NCI-H2227 (cell line): ENCODE measurements around the gene KIF13A.
"Not testable (repeated sequence)": the region's sequence is repeated elsewhere in the genome, so short reads cannot be mapped to it uniquely, and the experiment has no call there.

ENCODE experiments used
- DNase-seq: peaks from one replicate; lab custom pipeline; 2025; ENCODE audit not compliant: unreplicated experiment; lab: John Stamatoyannopoulos, UW

Gene KIF13A

DNA sequence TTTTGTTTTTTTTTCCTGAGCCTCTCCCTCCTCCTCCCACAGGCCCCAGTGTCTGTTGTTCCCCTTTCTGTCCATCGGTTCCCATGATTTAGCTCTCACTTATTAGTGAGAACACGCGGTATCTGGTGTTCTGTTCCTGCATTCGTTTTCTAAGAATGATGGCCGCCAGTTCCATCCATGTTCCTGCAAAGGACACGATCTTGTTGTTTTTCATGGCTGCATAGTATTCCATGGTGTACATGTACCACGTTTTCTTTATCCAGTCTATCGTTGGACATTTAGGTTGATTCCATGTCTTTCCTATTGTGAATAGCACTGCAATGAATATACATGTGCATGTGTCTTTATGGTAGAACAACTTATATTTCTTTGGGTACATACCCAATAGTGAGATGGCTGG is 175.1 kb downstream of the KIF13A start:
- no peak for DNase-seq

DNA sequence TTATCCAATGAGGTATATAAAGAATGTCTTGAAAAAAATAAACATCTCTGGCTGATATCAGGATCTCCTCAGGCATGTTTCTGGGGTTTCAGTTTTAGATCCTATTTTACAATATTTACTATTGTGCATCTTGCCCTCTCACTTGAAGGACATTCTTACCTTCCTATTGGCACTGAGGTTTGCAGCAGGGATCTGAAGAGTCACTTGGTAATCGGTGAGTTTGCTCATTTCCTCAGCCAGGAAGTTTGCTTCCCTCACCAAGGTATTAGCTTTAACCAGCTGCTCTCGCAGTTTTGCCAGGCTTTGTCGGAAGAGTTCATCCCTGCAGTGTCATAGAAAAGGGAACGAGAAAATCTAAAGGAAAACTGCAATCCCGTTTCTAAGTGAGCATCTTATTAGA is 178.8 kb downstream of the KIF13A start:
- no peak for DNase-seq

DNA sequence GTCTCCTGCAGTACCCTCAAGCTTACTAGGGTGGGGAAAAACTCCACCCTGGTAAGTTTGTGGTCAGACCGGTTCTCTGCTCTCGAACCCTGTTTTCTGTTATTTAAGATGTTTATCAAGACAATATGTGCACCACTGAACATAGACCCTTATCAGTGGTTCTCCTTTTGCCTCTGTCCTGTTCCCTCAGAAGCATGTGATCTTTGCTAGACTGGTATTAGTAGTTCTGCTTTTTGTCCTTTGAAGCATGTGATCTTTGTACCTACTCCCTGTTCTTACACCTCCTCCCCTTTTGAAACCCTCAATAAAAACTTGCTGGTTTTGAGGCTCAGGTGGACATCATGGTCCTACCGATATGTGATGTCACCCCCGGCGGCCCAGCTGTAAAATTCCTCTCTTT is 180.0 kb downstream of the KIF13A start:
- DNase-seq: not testable (repeated sequence)

DNA sequence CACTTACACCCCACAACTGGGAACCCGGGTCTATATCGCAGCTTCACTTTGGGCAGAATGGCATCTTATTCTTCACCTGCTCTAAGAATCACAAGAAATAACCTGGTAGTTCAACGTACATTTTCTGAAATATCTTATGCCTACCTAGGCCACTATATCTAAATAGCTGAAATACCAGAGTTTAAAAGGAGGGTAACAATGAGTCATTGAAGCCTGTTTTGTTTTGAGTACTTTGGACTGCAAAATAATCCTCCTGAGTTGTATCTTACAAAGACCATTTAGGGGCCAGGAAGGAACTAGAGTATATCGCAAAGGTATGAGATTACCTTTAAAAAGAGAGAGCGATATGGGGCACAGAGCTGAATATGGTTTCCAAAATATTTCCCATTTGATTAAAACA is 184.0 kb downstream of the KIF13A start:
- DNase-seq: no peak

DNA sequence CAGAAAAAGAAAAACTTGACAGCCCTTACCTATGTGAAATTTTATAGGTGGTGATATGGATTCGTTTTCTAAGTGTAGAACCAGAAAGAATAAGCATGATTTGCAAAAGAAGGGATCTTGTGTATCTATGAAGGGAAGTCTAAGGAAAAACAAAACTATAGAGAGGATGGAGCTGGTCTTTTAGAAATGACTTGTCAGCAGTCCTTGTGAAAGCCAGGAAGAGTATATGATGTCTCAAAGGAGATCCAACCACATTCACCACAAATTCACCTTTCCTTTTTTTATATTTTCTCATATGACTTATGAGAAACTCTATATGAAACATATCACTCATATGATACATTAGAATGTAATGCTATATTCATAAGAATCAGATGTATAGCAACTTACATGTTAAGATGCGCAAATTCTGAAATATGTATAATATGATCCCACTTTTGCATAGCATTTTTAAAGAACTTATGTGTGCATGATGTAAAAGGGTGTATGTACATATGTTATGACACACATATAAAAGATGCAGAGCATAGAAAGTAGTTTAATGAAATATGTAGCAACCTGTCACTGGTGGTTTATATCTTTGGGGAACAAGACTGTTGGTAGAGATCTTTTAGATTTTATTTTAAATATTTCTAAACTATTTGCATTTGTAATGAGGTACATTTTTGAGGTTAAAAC is 188.8 kb downstream of the KIF13A start:
- no peak for DNase-seq

DNA sequence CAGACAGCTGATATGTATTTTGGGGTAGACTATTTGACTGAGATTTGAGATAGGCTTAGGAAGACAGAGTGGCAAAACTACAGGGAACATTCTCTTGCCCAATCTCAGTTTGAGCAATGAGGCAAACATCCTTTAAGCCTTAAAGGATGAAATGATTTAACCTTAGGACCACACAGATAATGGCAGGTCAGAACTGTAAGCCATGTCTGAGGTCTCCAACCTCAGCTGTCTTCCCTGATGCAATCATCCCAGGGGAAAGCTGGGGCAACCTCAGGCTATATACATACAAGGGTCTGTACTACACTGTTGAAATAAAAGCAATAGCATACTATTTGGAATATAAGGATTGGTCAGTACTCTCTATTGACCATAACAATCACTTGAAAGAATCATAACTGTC is 196.9 kb downstream of the KIF13A start:
- DNase-seq: no peak

DNA sequence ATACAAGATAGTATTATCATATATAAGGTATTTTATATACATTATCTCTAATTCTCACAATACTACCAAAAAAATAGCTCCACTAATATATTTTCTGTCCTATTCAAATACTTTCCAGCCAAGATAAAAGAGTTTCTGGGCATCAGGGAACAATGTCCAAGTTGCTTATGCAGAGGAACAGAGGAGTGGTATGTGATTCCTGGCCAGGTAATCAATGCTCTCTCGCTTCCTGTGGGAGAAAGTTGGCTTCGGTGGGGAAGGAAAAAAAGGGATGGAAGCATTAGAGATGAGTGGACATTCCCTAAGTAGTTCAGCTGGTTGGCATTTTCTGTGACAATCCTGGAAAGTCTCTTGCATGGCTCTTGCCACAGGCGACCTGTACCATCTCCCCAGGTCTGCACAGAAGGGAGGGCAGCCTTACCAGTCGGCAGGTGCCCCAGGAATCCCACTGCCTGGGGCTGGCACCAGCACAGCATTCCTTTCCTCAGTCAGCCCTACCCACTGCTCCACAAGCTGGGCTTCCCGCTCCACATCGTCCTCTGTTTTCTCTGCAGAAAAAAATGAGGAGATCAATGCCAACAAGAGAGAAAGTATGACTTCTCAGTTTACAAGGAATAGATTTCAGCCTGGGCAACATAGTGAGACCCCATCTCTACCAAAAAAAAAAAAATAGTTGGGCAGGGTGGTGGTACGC is 202.2 kb downstream of the KIF13A start:
- DNase-seq: no peak

DNA sequence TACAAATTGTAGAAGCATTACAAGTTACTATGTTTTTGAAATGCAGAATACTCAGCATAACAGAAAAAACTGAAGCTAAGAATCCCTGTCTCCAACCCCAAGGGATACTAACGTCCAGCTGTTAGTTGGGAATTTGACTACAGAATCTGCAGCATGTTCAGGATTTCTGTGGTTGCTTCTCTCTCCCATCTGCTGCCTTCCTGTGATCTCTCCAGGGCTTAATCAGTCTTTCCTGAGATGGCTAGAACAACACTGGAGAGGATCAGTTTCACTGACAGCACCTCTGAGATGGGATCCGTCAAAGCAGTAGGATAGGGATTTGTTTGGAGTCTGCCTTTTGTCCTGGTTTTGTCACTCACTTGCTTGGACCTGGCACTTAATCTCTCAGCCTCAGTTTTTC is 207.4 kb downstream of the KIF13A start:
- no peak for DNase-seq

DNA sequence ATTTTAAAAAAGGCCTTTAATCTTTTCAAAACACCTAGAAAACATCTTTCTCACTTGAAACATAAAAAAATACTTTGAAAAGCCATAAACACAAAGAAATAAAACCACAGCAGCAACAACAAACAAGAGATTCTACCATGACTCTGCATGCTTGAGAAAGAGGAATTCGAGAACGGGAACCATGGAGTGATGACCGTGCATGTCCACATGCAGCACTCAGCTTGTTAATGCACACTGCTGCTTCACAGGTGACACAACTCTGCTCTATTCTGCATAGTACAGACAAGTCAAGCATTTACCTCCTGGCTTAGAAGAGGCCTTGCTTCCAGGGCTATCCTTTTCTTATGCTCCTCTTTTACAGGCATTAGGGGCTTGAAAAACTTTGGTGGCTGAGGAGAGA is 215.8 kb downstream of the KIF13A start:
- DNase-seq: no peak

DNA sequence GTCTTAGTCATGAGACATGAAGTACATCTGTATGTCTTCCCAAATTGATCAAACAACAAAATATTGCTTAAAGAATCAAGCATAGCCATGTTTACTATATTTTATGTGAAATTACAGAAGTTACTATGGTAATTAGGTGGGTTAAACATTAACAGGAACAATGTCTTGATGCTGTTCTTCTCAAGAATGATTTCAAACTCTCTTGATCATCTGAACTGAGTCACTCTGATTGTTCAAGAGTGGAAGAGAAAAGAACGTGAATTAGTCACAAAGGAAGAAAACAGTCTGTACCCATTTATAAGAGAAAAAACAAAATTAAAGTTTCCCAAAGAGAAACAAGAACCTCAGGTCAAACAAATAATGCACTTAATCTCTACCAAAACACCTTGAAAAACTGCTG is 218.6 kb downstream of the KIF13A start:
- no peak for DNase-seq

DNA sequence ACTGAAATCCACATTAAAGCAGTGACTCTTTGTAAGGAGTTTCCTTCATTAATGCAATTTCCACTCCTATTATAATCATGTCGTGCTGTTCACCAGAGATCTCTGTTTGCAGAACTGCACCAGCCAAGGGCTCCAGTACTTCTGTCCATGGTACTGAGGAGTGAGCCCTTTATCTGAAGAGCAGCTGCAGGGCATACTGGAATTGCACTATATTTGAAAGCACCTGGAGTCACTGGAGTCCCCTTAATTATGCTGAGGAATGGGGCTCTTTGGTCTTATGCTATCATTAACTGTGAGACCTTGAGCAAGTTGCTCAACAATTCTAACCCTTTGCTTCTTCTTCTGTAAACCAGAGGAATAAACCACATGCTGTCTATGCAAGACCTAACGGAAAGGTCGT is 219.0 kb downstream of the KIF13A start:
- no peak for DNase-seq

DNA sequence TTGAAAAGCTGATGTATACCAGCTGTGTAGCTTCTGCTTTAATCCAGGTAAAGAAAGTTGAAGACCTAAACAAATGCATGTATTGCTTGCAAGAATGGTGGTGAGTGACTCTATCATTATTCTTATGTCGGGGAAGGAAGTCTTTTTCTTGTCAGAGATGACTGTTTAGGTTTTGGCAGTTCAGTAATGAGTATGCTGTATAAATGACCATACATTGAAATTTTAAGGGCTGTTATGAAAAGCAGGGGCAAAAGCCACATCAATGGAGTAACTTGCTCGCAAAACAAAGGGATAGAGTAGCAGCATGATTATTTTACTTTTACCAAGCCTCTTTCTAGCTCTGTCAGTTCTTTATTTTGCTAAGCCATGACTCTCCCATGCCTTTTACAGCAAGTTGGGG is 224.8 kb downstream of the KIF13A start:
- DNase-seq: no peak

DNA sequence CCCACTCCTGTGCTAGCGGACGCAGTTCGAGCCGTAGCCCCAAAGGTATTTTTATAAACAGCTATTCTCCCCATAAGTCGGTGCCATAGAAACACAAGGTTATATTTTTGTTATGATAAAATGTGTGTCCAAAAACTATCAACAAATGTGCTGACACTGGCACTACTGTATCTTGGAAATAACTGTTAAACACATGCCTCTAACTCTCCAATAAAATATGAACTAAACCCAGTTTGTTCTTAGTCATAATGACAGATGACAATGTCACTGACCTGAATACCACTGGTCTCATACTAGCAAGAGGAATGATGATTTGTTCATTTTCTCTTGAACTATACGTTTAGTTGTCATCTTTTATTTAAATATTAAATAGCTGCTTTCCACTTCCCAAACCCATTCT is 229.3 kb downstream of the KIF13A start:
- no peak for DNase-seq

DNA sequence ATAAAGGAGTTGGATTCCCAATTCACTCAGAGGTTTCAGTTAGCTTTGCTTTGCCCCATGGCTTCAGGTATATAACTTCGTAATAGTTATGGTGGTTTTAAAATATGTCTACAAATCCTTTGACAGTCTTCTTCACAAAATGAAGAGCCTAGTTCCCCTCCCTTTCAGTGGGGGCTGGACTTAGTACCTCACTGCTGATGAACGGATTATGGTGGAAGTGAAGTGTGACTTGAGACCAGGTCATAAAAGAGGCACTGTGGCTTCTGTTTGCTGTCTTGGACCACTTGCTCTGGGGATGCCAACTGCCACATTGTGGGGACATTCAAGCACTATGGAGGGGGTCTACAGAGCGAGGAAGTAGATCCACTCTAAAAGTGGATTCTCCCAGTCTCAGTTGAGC is 233.2 kb downstream of the KIF13A start:
- no peak for DNase-seq

DNA sequence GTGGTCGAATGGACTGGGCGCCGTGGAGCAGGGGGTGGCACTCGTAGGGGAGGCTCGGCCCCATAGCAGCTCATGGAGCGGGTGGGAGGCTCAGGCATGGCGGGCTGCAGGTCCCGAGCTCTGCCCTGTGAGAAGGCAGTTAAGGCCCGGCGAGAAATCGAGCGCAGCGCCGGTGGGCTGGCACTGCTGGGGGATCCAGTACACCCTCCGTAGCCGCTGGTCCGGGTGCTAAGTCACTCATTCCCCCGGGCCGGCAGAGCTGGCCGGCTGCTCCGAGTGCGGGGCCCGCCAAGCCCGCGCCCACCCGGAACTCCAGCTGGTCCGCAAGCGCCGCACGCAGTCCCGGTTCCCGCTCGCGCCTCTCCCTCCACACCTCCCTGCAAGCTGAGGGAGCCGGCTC is 242.1 kb downstream of the KIF13A start:
- not testable (repeated sequence) for DNase-seq

DNA sequence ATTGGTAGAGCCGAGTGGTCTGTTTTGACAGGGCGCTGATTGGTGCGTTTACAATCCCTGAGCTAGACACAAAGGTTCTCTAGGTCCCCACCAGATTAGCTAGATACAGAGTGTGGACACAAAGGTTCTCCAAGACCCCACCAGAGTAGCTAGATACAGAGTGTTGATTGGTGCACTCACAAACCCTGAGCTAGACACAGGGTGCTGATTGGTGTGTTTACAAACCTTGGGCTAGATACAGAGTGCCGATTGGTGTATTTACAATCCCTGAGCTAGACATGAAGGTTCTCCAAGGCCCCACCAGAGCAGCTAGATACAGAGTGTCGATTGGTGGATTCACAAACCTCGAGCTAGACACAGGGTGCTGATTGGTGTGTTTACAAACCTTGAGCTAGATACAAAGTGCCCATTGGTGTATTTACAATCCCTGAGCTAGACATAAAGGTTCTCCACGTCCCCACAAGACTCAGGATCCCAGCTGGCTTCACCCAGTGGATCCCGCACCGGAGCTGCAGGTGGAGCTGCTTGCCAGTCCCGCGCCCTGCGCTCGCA is 242.6 kb downstream of the KIF13A start:
- not testable (repeated sequence) for DNase-seq

DNA sequence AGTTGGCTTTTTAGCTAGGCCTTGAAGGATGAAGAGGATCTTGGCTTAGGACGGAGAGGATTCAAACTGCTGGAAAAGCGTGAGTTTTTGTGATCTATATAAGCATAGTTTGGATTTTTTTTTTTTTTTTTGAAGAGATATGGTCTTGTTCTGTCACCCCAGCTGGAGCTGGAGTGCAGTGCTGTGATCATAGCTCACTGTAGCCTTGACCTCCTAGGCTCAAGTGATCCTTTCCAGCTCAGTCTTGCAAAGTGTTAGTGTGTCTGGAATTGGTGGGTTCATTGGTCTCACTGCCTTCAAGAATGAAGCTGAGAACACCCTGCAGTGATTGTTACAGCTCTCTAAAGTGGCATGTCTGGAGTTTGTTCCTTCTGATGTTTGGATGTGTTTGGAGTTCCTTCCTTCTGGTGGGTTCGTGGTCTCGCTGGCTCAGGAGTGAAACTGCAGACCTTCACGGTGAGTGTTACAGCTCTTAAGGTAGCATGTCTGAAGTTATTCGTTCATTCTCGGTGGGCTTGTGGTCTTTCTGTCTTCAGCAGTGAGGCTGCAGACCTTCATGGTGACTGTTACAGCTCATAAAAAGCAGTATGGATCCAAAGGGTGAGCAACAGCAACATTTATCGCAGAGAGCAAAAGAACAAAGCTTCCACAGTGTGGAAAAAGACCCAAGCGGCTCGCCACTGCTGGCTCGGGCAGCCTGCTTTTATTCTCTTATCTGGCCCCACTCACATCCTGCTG is 243.2 kb downstream of the KIF13A start:
- DNase-seq: no peak

DNA sequence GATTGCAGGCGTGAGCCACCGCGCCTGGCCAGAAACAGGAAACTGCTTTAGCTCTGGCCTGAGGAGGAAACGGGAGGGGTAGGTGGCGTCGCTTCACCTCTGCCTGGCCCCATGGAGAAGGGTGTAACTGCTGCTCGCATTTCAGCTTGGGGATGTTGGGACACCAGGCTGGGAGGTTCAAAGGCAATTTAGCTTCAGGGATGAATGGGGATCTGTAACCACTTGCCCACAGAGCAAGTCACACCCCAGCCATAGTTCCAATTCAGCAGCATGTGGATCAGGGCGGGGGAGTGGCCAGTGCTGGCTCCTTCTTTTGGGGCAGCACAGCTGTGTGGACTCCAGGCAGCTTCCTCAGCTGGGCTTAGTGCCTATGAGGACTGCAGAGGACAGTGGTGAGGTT is 245.9 kb downstream of the KIF13A start:
- no peak for DNase-seq

DNA sequence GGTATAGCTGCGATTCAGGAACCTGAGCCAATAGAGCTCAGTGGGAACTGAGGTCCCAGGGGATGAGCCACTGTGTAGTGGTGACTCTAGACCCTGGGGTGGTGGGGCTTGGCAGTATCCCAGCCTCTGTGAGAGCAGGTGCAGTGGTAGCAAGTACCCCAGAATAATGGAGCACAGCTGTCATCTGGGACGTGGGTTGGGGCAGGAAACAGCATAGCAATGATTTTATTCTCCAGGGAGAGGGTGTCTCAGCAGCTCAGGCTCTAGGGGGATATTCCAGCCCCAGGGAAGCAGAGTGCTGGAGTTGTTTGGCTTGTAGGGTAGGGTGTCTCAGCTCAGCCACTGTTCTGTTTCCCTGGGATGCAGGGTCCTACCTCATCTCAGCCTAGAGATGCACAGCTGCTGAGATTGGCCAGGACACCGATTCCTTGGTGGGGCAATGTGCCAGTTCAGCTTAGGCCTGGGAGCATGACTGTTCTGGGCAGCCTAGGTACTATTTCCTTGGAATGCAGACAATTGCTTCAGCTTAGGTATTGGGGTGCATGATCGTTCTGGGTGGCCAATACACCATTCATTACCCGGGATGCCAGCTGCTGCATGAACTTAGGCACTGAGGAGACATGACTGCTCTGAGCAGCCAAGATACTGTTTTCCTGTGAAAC is 246.7 kb downstream of the KIF13A start:
- DNase-seq: no peak

DNA sequence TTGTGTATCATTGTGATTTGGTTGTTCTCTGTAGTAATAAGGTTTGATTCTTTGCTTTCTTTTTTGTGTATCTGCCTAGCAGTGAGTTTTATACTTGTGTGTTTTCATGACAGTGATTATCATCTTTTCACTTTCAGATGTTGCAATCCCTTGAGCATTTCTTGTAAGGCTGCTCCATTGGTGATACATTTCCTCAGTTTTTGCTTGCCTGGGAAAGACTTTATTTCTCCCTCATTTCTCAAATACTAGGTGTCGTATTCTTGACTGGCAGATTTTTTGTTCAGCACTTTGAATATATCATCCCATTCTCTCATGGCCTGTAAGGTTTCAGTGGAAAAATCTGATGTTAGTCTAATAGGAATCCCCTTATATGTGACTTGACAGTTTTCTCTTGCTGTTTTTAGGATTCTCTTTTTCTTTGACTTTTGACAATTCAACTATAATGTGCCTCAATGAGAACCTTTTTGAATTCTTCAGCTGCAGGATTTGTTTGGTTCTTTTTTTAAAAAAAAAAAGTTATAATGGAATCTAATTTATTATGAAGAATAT is 249.7 kb downstream of the KIF13A start:
- no peak for DNase-seq

DNA sequence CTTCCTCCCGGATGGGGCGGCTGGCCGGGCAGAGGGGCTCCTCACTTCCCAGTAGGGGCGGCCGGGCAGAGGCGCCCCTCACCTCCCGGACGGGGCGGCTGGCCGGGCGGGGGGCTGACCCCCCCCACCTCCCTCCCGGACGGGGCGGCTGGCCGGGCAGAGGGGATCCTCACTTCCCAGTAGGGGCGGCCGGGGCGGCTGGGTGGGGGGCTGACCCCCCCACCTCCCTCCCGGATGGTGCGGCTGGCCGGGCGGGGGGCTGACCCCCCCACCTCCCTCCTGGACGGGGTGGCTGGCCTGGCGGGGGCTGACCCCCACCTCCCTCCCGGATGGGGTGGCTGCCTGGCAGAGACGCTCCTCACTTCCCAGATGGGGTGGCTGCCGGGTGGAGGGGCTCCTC is 252.1 kb downstream of the KIF13A start:
- not testable (repeated sequence) for DNase-seq
